ENCODE results near the gene HAGHL. TPM values are rescaled to one million over a fixed set of nuclear protein-coding genes. Genes with fewer than 3 reads are reported as not detected.
"Not testable (repeated sequence)": the region's sequence is repeated elsewhere in the genome, so short reads cannot be mapped to it uniquely, and the experiment has no call there.

Gene HAGHL
- total RNA-seq, 1 donor from 2014 or later: 13.8 TPM

- ATAC-seq (ENCODE audit: poor library complexity): no peak
- intact Hi-C loops (cut with DNase I): no loop called here
- no peak for DNase-seq
These were observed 22.1 kb upstream of the HAGHL start for GRCh38 chr16:704552-705380.

GRCh38 chr16:705431-706188 lies 21.3 kb upstream of the HAGHL start, which contains the start of gene FBXL16:
FBXL16 (minus strand) TSS chr16:705801; CDS start chr16:697405, 8,396 bp downstream.
- no peak for DNase-seq
- ATAC-seq (ENCODE audit: poor library complexity): no peak
- intact Hi-C loops (cut with DNase I): no loop called here

GRCh38 chr16:706189-707061 lies 20.5 kb upstream of the HAGHL start:
- intact Hi-C loops (cut with DNase I): no loop called here
- ATAC-seq (ENCODE audit: poor library complexity): no peak
- no peak for DNase-seq

GRCh38 chr16:707062-707538 lies 19.8 kb upstream of the HAGHL start:
- intact Hi-C loops (cut with DNase I): no loop called here
- ATAC-seq (ENCODE audit: poor library complexity) (no peak), DNase-seq (no peak)

- intact Hi-C loops (cut with DNase I): no loop called here
- no peak for DNase-seq
- no peak for ATAC-seq (ENCODE audit: poor library complexity)
These were observed 18.9 kb upstream of the HAGHL start for GRCh38 chr16:708019-708418.

- intact Hi-C loops (cut with DNase I): no loop called here
- ATAC-seq (ENCODE audit: poor library complexity) (no peak), DNase-seq (no peak)
These were observed 17.9 kb upstream of the HAGHL start for GRCh38 chr16:708959-709358.

GRCh38 chr16:709566-710499 lies 17.1 kb upstream of the HAGHL start:
- DNase-seq: no peak
- intact Hi-C loops (cut with DNase I): loop anchor here (5.0 kb wide), 1 partner anchor 347 kb away; no protein-coding TSS in a partner anchor
- no peak for ATAC-seq (ENCODE audit: poor library complexity)

- no peak for ATAC-seq (ENCODE audit: poor library complexity)
- intact Hi-C loops (cut with DNase I): loop anchor here (5.0 kb wide), 1 partner anchor 347 kb away; no protein-coding TSS in a partner anchor
- DNase-seq: no peak
These were observed 16.3 kb upstream of the HAGHL start for GRCh38 chr16:710500-711075.

GRCh38 chr16:711084-711483 lies 15.8 kb upstream of the HAGHL start:
- ATAC-seq (ENCODE audit: poor library complexity) (no peak), DNase-seq (no peak)
- intact Hi-C loops (cut with DNase I): loop anchor here (5.0 kb wide), 1 partner anchor 346 kb away; no protein-coding TSS in a partner anchor

GRCh38 chr16:711548-712320 lies 15.2 kb upstream of the HAGHL start:
- ATAC-seq (ENCODE audit: poor library complexity): peak; percentile 74
- intact Hi-C loops (cut with DNase I): loop anchor here (5.0 kb wide), 1 partner anchor 346 kb away; no protein-coding TSS in a partner anchor
- peak; percentile 88 for DNase-seq

- intact Hi-C loops (cut with DNase I): loop anchor here (5.0 kb wide), 1 partner anchor 345 kb away; no protein-coding TSS in a partner anchor
These were observed 14.1 kb upstream of the HAGHL start for GRCh38 chr16:712740-713250.

GRCh38 chr16:714079-714478 lies 12.8 kb upstream of the HAGHL start:
- no peak for DNase-seq
- intact Hi-C loops (cut with DNase I): loop anchor here (2.0 to 5.0 kb wide), 2 partner anchors 71 to 343 kb away; no protein-coding TSS in a partner anchor
- ATAC-seq (ENCODE audit: poor library complexity): no peak

More at GRCh38 chr16:712740-713250, 14.1 kb upstream of the HAGHL start:
- not testable (repeated sequence) for ATAC-seq (ENCODE audit: poor library complexity); DNase-seq

- DNase-seq (peak; percentile 96), ATAC-seq (ENCODE audit: poor library complexity) (peak; percentile 94)
- intact Hi-C loops (cut with DNase I): loop anchor here (2.0 to 5.0 kb wide), 2 partner anchors 70 to 342 kb away; no protein-coding TSS in a partner anchor
These were observed 12.1 kb upstream of the HAGHL start, which contains the start of gene METRN for GRCh38 chr16:714558-715476. METRN (plus strand) TSS chr16:715118; CDS start chr16:715290, 172 bp downstream.

- ATAC-seq (ENCODE audit: poor library complexity): no peak
- intact Hi-C loops (cut with DNase I): loop anchor here (2.0 kb wide), 1 partner anchor 69 kb away; no protein-coding TSS in a partner anchor
- DNase-seq: no peak
These were observed 11.3 kb upstream of the HAGHL start for GRCh38 chr16:715477-716199.
